Islet precursor cell (in vitro differentiated cells): ENCODE measurements around the gene RBPJ.
"Not testable (repeated sequence)": the region's sequence is repeated elsewhere in the genome, so short reads cannot be mapped to it uniquely, and the experiment has no call there.

Experiments used
- DNase-seq: peaks from one replicate; pipeline ENCODE4 v3.0.0-alpha.2; 2018

The RBPJ gene

DNA sequence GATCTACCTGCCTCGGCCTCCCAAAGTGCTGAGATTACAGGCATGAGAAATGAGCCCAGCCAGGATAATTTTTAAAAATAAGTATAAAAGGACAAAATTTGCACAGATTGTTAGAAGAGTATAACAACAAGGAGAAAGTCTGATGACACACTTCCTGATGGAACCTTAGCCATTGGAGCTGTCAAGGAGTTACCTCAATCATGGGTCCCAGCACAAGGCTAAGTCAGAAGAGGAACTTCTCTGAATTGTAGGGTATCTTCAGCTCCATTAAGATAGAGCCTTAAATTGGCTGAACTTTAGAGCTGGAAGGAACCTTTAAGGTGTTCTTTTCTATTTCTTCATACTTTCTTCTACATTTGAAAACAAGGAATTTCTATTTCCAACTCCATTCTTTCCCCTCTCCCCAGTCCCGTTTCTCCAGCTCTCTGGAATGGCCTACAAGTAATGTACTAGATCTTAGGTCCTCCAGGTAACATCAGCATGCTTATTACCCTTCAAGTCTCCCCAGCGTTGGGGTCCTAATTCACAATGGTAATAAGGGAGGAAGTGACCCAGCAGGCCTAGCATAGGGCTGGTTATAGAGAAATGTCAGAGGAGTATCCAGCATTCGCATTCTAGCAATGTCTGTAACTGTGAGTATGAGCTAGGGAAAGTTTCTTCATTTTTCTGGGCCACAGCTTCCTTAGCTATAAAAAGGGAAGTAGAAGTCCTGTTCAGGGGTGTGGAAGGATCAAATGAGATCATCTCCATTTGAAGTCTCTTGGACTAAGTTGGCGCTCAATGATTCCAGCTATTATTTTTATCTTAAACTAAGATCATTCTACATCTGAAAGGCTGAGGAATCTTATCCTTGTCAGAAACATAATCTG lies 18.5 kb upstream of the RBPJ start:
- DNase-seq = no peak

DNA sequence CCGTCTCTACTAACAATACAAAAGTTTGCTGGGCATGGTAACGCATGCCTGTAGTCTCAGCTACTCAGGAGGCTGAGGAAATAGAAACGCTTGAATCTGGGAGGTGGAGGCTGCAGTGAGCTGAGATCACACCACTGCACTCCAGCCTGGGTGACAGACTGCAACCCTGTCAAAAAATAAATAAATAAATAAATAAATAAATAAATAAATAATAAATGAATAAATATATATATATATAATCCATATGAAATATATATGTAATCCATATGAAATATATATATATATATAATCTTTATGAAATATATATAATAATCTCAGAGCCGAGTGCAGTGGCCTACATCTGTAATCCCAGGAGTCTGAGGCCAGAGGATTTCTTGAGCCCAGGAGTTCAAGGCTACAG lies 17.8 kb upstream of the RBPJ start:
- no peak for DNase-seq

DNA sequence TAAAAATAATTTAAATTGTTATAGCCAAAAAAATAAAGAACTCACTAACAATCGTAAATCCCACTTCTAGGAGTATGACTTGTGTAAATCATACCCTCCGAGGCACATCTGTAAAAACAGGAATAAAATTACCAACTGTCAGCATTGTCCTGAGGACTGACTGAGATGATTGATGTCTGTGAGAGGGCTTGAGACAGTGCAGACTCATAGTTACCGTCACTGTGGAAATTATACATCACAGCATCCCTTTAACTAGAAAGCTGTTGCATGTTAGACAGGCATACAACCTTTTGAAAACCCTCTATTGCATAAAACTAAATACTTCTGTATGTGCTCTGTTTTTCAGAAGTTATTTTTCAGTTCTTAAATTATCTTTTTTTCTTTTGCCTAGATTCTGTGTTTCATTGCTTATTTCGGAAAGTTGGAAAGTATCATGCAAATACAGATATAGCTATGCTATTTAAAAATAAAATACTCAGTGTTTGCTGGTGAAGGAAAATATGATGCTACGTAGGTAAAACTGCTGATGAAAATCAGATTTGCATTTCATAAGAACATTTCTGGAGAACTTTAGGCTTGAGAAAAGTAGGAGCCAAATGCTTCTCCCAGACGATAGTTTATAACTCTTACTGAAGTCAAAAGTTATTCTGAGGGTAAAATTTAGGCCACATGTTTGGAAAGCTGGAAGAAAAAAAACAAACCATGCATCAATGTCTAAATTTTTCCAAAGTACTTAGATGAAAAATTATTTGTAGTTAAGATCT lies 13.6 kb upstream of the RBPJ start:
- no peak for DNase-seq

DNA sequence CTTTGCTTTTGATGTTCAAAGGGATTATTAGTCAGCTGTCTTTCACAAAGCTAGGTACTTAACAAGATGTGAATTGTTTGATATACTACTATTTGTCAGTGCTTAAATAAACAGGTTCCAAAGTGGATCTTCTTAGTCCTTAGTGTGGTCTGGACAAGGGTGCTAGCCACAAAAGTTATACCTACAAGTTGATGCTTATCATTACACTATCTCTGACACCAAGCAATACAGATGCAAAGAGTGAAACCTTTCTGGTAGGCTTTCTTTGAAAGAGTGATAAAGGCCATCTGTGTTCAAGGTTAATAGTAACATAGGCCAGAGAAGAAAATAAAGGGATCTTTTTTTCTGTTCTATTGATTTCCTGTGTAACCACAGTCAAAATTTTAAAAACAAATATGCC lies 12.2 kb upstream of the RBPJ start:
- DNase-seq = no peak

DNA sequence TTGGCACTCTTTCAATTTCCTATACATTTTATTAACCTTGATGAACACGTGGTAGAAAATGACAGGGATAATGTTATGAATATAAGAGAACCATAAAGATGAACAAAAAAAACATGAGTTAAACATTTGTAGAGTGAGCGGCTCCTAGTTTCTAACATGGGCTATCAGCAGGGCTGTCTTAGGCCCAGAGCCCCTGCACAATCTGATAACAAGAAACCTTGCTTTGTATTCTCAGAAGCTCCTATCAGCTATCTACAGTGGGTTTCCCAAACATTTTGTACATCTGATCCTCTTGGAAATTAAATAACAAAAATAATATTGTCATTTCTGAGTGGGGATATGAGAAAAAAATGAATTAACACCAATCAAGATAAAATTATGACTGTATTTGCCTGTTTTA lies 10.6 kb upstream of the RBPJ start:
- no peak for DNase-seq

DNA sequence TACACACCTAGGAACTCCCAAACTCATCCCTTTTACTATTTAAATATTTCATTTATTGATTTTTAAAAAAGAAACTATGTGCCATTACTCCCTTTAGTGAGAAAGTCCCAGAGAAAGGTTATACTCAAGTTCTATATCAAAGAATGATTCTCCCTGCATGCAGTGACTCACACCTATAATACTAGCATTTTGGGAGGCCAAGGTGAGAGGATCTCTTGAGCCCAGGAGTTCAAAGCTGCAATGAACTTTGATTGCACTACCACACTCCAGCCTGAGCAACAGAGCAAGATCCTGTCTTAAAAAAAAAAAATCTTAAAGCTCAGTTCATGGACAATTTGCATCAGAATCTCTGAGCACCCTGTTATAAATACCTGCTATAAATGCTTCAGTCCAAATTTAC lies 9.2 kb upstream of the RBPJ start:
- no peak for DNase-seq

DNA sequence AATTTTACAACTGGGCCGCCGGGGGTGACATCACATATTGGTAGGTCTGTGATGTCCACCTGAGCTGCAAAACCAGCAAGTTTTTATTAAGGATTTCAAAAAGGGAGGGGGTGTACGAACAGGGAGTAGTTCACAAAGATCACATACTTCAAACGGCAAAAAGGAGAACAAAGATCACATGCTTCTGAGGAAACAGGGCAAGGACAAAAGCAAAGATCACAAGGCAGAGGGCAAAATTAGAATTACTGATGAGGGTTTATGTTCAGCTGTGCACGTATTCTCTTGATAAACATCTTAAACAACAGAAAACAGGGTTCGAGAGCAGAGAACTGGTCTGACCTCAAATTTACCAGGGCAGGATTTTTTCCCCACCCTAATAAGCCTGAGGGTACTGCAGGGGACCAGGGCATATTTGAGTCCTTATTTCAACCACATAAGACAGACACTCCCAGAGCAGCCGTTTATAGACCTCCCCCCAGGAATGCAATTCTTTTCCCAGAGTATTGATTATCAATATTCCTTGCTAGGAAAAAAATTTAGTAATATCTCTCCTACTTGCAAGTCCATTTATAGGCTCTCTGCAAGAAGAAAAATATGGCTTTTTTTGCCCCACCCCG lies 5.4 kb upstream of the RBPJ start:
- DNase-seq = not testable (repeated sequence)

DNA sequence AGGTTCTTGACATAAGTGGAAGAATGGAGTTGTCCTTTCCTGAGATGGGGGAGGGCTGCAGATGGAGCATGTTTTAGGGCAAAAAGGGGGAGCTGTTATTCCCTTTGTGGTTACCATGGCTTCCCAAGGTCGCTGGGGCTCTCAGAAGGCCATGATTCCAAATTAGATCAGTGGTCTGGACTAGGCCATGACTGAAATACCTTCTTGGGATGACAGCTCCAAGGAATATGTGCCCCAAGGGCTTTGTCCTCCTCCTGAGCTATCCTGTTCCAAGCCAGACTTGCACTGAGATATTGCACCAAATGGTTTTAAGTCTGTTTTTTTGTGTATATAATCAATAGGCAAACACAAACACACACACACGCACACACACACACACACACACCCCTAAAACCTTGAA lies 3.0 kb upstream of the RBPJ start:
- DNase-seq = no peak

DNA sequence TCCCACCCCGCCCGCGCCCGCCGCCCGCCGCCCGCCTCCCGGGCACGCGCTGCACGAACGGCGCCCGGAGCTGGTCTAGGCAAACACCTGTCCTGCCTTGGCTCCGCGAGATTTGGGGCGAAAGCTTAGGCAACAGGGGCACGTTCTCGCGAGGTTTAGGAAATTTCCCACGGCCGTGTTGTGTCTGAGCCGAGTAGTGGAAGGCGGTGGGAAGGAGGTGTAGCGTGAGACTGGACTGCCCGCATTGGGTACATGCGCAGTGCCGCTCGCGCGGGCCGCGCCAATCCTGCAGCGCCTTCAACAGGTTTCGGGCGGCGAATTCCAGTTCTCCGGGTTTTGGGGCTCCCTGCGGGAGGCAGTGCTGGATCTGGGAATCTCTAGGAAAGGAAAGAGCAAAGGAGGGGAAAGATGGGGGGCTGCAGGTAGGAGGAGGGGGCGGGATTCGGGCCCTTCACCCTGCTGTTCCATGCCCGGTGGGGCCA lies 1.3 kb upstream of the RBPJ start:
- peak; percentile 100 for DNase-seq

DNA sequence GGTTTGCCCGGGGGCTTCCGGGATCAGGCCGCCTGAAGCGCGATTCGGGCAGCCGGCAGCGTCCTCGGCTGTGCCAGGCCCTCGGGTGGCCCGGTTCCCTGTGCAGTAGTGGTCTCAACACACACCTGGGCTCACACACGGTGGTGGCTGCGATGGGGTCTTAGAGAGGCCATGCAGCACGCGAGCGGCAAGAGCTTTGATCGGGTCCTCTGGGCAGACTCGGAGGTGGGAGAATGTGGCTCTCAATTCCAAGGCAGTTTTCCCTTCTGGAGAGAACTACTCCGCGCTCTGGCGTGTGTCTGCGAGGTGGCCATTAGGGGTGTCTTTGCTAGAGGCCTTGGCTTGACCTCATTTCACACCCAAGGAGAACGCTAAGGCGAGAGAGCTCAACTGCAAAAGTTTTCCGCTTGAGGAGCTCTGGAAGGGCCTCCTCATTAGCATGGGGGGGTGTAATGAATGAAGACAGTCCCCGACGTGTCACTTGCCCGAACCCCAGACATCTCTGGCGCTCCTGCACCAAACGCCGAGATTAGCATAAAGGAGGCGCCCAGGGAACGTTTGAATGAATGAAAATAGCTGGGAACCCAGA lies 771 bp upstream of the RBPJ start:
- no peak for DNase-seq

DNA sequence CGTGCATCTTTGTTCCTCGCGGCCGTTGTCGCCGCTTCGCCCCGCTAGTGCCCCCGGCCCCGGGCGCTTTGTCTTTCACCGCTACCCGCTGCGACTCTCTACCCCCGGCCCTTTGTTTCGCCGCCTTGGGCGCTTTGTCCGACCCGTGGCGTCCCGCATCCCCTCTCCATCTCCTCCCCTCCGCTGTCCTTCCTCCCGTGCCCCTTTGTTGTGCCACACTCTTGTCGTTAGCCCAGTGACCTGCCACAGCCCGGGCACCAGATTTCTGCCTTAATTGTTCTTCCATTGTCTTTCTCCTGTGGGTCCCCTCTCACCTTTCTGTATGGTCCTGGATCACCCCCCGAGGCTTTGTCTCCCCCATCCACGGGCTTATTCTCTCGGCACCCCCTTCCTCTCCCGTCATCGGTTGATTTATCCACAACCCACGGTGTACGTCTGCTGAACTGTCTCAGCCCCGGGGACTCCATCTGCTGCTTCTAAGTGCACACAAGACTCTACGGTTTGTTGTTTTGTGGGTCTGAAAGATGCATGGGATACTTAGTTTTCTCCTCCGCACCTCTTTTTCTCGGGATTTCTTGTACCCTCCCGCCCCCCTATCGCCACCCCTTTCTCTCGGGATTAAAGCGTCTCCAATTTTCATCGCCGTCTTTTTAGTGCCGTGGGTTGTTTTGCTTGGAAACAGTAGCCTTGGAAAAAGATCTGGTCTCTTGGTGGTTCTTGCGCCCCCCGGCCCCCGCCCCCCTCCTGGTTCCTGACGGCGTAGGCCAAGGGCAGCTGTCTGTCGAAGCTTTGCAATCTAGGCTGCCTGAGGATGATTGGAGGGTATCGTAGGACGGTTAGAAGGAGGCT lies 783 bp downstream of the RBPJ start:
- peak; percentile 68 for DNase-seq

DNA sequence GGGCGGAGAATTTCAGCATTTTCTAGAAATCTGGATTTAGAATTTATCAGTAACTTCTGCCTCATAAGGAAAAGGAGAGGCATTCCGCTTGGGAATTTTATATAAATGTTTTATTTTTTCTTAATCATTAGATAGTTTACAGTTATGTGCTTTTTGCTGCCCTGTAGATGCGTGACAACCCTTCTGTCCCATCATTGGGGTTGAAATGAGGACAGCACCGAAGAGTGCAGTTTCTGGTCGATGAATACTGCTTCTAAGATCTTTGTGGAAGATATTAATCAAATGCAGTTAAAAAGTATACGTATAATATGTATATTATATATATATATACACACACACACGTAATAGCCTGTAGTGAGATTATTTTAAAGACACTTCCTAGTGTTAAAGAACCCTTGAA lies 1.5 kb downstream of the RBPJ start:
- DNase-seq = no peak

DNA sequence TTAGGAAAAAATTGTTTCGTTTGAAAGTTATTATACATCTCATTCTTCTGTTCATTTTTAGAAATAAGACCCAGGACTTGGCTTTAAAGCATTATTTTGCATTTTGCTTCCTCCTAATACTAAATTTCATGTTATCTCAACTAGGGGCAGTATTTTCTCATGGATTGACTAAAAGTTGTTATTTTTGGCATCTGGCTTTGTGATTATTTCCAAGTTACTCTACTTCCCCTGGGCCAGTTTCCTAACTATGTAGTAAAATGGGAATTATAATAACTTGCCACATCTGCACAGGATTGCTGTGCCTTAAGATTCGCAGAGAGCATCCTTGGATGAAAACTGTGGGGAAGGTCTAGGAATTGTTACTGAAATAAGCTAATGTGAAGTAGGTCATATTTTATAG lies 3.0 kb downstream of the RBPJ start:
- no peak for DNase-seq

DNA sequence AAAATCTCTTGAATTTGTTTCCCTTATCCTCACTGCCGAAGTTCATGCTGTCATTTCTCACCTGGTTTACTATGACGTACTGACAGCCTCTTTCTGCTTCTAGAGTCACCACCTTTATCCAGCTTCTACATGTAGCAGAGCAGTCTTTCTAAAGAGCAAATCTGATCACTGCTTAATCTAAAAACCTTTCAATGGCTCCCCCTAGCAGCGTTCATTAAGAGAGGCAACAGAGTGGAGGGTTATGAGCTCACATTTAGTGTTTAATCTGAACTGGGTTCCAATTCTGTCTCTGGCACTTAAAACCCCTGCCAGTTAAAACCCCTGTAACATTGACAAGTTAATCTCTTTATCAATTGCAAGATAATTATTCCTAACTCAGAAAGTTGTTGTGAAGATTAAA lies 4.4 kb downstream of the RBPJ start:
- no peak for DNase-seq

DNA sequence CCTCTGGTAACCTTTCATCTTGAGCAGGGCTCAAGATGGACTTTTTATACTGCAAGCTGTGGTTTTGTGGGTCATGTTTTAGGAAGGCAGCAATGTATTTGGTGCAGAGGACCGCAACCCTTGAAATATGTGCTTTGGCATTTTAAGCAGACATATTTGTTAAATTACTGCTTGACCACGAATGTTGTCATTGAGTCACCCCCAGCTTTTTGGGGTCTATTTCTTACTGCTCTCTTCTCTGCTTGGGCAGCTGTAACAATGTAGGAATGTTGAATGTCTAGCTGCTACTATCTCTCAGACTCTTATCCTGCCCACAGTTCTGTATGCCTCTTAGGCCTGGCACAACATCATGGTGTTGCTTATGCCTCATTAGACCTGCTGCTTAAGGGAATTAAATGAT lies 6.0 kb downstream of the RBPJ start:
- DNase-seq = no peak

DNA sequence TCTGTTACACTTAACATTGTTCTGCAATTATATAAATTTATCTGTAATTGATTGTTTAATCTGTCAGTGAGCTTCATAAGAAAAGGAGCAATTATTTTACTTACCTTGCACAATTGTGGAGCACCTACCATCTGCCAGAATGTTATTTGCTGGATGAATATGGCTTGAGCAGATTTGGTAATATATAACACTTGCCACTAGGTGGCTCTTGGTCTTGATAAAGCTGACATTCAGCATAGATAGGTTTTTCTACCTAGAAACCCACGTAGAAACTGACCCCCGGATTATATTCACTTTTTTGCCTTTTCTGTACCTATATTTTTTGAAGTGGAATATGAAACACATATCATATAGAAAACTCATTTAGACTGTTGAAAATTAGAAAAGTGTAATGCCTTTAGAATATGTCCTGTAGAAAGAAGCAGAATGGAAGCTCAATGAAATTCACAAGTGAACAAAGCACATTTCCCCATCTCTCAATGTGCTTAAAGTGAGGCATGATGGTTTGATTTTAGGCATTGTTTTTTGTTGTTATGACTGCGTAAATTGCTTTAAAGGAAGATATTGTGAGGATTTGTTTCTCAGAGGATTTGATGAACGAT lies 9.5 kb downstream of the RBPJ start:
- DNase-seq = no peak

DNA sequence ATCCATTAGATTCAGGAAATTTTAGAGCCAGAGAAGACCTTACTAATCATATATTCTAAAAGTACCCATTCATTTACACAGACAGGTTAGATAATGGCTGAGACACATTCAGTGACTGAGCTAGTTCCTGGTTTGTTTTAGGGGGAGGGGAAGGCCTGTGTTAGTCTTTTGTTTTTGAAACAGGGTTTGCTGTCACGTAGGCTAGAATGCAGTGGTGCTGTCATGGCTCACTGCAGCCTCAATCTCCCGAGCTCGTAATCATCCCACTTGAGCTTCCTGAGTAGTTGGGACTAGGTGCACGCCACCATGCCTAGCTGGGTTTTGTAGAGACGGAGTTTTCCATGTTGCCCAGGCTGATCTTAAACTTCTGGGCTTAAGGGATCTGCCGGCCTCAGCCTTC lies 10.1 kb downstream of the RBPJ start:
- peak; percentile 77 for DNase-seq

DNA sequence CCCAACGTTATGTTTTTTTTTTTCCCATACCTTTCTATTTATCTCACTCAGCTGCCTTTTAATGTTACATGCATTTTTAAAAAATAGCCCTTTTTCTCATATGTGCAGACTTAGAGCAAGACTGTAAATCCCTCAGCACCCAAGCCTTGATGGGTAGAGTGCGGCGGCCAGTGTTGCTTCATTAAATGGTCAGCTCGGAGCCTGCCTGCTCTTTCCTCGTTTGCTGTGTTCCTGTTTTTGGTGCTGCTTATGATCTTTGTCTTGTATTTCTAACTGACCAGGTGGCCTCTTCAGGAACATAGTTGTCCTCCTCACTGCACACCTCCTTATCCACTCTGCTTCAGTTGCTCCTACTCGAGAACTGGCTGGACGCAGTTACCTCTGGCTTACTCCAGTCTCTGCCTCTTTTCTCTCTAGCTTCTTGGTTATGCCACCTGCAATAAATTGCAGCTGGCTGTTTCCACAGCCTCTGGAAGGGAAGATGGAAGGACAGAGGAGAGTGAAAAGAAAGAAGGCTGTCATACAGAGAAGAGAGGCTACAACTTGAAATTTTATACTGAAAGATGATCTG lies 10.7 kb downstream of the RBPJ start:
- DNase-seq = no peak

DNA sequence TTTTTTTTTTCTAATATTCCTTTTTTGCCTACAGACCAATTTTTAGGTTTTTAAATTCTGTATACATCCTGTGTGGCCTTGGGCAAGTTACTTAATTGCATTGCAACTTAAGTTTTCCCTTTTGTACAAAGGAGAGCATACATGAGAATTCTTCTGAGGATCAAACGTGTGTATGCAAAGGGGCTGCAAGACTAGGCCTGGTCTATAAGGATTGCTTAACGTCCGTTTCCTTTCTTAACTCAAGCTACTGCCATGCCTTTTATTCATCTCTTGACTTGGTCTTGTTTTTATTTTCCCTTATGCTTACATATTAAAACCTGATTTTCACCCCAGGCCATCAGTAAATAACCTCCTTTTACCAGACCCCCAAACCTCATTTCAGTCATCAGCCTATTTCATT lies 13.6 kb downstream of the RBPJ start:
- no peak for DNase-seq

DNA sequence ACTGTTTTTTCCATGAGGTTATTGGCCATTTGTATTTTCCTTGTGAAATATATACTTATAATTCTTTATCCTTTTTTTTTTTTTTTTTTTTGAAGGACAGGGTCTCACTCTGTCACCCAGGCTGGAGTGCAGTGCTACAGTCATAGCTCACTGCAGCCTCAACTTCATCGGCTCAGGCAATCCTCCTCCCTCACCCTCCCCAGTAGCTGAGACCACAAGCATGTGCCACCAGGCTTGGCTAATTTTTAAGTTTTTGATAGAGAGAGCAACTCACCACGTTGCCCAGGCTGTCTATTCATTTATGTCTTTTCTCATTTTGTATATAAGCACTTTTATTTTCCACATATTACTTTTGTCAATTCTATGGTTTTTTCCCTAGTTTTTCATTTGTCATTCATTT lies 16.8 kb downstream of the RBPJ start:
- DNase-seq = no peak

DNA sequence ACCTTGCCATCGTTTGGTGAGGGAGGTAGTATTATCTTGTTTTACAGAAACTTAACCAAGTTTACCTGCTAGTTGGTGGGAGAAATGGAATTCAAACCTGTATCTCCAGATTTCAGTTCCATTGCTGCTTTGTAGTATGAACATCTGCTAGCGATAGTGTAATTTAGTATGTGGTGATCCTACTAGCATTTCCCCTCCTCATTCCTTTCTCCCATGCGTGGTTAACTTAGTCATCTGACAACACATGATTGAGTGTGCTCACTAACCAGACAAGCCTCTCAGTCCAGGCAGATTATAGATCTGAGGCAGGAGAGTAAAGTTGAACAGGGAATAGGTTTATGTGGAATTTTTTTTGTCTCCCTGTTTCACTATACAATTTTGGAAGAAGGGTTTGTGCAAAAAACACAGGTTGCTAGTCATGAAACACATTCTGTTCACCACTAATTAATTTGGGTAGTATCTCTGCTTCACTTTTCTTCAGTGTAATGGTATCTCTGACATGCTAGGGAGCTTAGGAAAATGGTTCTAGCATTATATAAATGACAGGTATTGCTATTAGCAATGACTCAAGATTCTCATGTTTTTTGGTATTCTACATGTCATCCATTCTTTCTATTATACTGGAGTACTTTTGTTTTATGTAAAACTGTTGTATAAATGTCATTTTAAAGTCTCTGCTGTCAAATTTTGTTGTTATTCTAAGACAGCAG lies 21.7 kb downstream of the RBPJ start:
- peak; percentile 68 for DNase-seq
